Measurements from ENCODE around the gene FBXO15.

Gene FBXO15

DNA sequence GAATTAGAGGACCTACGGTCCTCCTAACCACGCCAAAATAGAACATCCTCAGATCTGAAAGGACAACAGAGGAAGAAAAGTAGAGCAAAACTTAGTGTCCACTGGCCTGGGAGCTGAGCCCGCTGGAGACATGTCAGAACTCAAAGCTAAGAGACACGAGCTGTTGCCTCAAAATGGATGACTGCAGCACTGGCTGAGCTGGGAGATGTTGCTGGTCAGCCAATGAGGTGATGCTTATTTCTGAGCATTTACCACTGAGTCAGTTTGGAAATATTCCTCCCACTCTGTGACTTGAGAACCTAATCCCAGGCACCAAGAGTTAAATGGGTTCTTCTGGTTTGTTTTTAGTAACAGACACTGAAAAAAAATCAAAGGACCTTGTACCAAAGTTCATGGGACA lies 32.6 kb downstream of the FBXO15 start:
- no peaks in the 10 kb centered on the region for H3K36me3 ChIP-seq (ENCODE audit: control insufficient read depth in 2 of 2, insufficient read depth in 1 of 2, low read length in 2 of 2)
- no peaks in the 10 kb centered on the region for H3K4me1 ChIP-seq (ENCODE audit: control insufficient read depth, insufficient read depth, low read length)
- H3K27ac ChIP-seq (ENCODE audit: extremely low read depth, low read depth, low read length), result no peak overlapping the region
- ChIA-PET CTCF (interaction anchor here (0.5 to 0.7 kb wide), 2 partner anchors 13 to 74 kb away, joined by 3 to 4 read pairs; no protein-coding TSS in a partner anchor), POLR2A (no interaction called here)
- no peak for TF ChIP-seq ZNF121 (tag by site-specific recombination; IDR thresholded peaks at IDR 0.05)
- TF ChIP-seq TSHZ1 (tag by site-specific recombination; IDR thresholded peaks at IDR 0.05; ENCODE audit: borderline replicate concordance), result no peak
- no peak overlapping the region for H3K4me3 ChIP-seq (ENCODE audit: low read depth, low read length)
- no peaks in the 10 kb centered on the region for H3K9me3 ChIP-seq (ENCODE audit: control insufficient read depth, insufficient read depth, low read depth, low read length)

GRCh38 chr18:74114116-74114515 lies 33.5 kb downstream of the FBXO15 start:
- H3K9me3 ChIP-seq (ENCODE audit: control insufficient read depth, insufficient read depth, low read depth, low read length), result no peaks in the 10 kb centered on the region
- H3K4me3 ChIP-seq (ENCODE audit: low read depth, low read length), result no peak overlapping the region
- ChIA-PET CTCF (interaction anchor here (0.8 kb wide), 1 partner anchor 18 kb away, joined by 3 read pairs; no protein-coding TSS in a partner anchor), POLR2A (no interaction called here)
- H3K36me3 ChIP-seq (ENCODE audit: control insufficient read depth in 2 of 2, insufficient read depth in 1 of 2, low read length in 2 of 2), result no peaks in the 10 kb centered on the region
- TF ChIP-seq ZNF335 (tag by site-specific recombination; conservative IDR thresholded peaks at IDR 0.05) (no peak), MZF1 (tag by site-specific recombination; IDR thresholded peaks at IDR 0.05; ENCODE audit: borderline replicate concordance) (no peak), ZNF660 (tag by site-specific recombination; IDR thresholded peaks at IDR 0.05) (no peak), ZSCAN30 (tag by site-specific recombination; IDR thresholded peaks at IDR 0.05) (no peak), ZNF521 (tag by site-specific recombination; IDR thresholded peaks at IDR 0.05) (no peak), ZNF518A (tag by site-specific recombination; conservative IDR thresholded peaks at IDR 0.05; ENCODE audit: low read depth) (no peak), ZNF621 (tag by site-specific recombination; IDR thresholded peaks at IDR 0.05) (no peak), ZNF747 (tag by site-specific recombination; IDR thresholded peaks at IDR 0.05) (no peak), ZNF174 (tag by site-specific recombination; IDR thresholded peaks at IDR 0.05) (no peak), ZNF112 (tag by site-specific recombination; IDR thresholded peaks at IDR 0.05) (no peak), ZNF221 (tag by site-specific recombination; IDR thresholded peaks at IDR 0.05; ENCODE audit: borderline replicate concordance) (no peak), ZNF155 (tag by site-specific recombination; IDR thresholded peaks at IDR 0.05) (no peak), ZNF449 (tag by site-specific recombination; IDR thresholded peaks at IDR 0.05) (no peak), ZXDB (tag by site-specific recombination; IDR thresholded peaks at IDR 0.05) (no peak), ZNF664 (tag by site-specific recombination; IDR thresholded peaks at IDR 0.05) (no peak), PRDM1 (tag by site-specific recombination; IDR thresholded peaks at IDR 0.05) (no peak), ZNF16 (tag by site-specific recombination; IDR thresholded peaks at IDR 0.05; ENCODE audit: low read depth) (no peak), ZNF354C (tag by site-specific recombination; IDR thresholded peaks at IDR 0.05; ENCODE audit: borderline replicate concordance, low read depth) (no peak)
- TF ChIP-seq, protein P1, sequence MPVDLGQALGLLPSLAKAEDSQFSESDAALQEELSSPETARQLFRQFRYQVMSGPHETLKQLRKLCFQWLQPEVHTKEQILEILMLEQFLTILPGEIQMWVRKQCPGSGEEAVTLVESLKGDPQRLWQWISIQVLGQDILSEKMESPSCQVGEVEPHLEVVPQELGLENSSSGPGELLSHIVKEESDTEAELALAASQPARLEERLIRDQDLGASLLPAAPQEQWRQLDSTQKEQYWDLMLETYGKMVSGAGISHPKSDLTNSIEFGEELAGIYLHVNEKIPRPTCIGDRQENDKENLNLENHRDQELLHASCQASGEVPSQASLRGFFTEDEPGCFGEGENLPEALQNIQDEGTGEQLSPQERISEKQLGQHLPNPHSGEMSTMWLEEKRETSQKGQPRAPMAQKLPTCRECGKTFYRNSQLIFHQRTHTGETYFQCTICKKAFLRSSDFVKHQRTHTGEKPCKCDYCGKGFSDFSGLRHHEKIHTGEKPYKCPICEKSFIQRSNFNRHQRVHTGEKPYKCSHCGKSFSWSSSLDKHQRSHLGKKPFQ (tag by site-specific recombination; IDR thresholded peaks at IDR 0.05), result no peak
- no peaks in the 10 kb centered on the region for H3K4me1 ChIP-seq (ENCODE audit: control insufficient read depth, insufficient read depth, low read length)
- no peak overlapping the region for H3K27ac ChIP-seq (ENCODE audit: extremely low read depth, low read depth, low read length)

All from HEK293 (cell line).